Thymus (tissue), 14 donors: ENCODE results near the gene TRIM33. TPM values are rescaled to one million over a fixed set of nuclear protein-coding genes. Genes with fewer than 3 reads are reported as not detected.

Experiments used
- DNase-seq, 9 donors: peaks; one replicate each; pipeline ENCODE4 v3.0.0-alpha.2; 2013; ENCODE audit warnings: low spot score in 9 of 9, low read depth in 6 of 9, missing footprints in 1 of 9
- H3K27ac ChIP-seq, 2 donors: one replicate each; pipeline ENCODE4 v1.5.1; 2013; ENCODE audit warnings: control low read depth in 1 of 2, low read depth in 1 of 2, low read length in 1 of 2, mild to moderate bottlenecking in 1 of 2, moderate library complexity in 1 of 2
- H3K27me3 ChIP-seq, 2 donors: one replicate each; pipeline ENCODE4 v1.5.1; 2013; ENCODE audit warnings: low read length in 1 of 2; ENCODE audit not compliant: control insufficient read depth in 2 of 2, insufficient read depth in 1 of 2
- H3K36me3 ChIP-seq, 2 donors: one replicate each; pipeline ENCODE4 v1.5.1; 2013; ENCODE audit warnings: low read length in 1 of 2, mild to moderate bottlenecking in 1 of 2, moderate library complexity in 1 of 2; ENCODE audit not compliant: control insufficient read depth in 2 of 2, insufficient read depth in 2 of 2
- H3K4me1 ChIP-seq, 2 donors: one replicate each; pipeline ENCODE4 v1.5.1; 2013; ENCODE audit warnings: low read length in 2 of 2; ENCODE audit not compliant: control insufficient read depth in 2 of 2, insufficient read depth in 2 of 2
- H3K4me3 ChIP-seq, 2 donors: one replicate each; pipeline ENCODE4 v1.5.1; 2013; ENCODE audit warnings: low read length in 2 of 2, control low read depth in 1 of 2, mild to moderate bottlenecking in 1 of 2
- H3K9me3 ChIP-seq, 2 donors: one replicate each; pipeline ENCODE4 v1.5.1; 2013; ENCODE audit warnings: low read length in 1 of 2, mild to moderate bottlenecking in 1 of 2; ENCODE audit not compliant: control insufficient read depth in 2 of 2, insufficient read depth in 1 of 2
- WGBS: extraction: QIAGEN DNeasy Blood & Tissue Kit; methylation state at CpG from one replicate; pipeline ENCODE4 v1.1.7; 2013; 5-methylcytosine and 5-hydroxymethylcytosine counted together
- long read RNA-seq, 10 donors: transcript quantifications; one replicate each; lab custom pipeline, GENCODE V29; 2026
- polyA plus RNA-seq: library from polyadenylated mRNA; stranded (reverse); fragments of 200-250 nt; gene quantifications from one replicate; pipeline ENCODE4 v1.2.3, GENCODE V29; 2013
- total RNA-seq: library from RNA; stranded (reverse); fragments of 120-200 nt; gene quantifications from one replicate; pipeline ENCODE4 v1.2.4, GENCODE V29; 2013
- donor health status: healthy.

TRIM33 gene
- total RNA-seq = 31.0 TPM
- polyA plus RNA-seq = 20.1 TPM
- long read RNA-seq, donor 1 = 0 reads
- long read RNA-seq, donor 2, partial matches to known transcripts = 7 of 10 reads
- long read RNA-seq, donor 2, other reads (novel, unspliced or antisense) = 0 of 10 reads
- long read RNA-seq, donor 3 = 0 reads
- long read RNA-seq, donor 4, partial matches to known transcripts = 0 of 1 reads
- long read RNA-seq, donor 4, other reads (novel, unspliced or antisense) = 0 of 1 reads
- long read RNA-seq, donor 5 = 0 reads
- long read RNA-seq, donor 6, full-length matches to known transcripts = 1 of 1 reads
- long read RNA-seq, donor 6, partial matches to known transcripts = 0 of 1 reads
- long read RNA-seq, donor 6, other reads (novel, unspliced or antisense) = 0 of 1 reads
- long read RNA-seq, donor 7, partial matches to known transcripts = 0 of 1 reads
- long read RNA-seq, donor 7, other reads (novel, unspliced or antisense) = 0 of 1 reads
- long read RNA-seq, donor 8, full-length matches to known transcripts = 1 of 1 reads
- long read RNA-seq, donor 8, partial matches to known transcripts = 0 of 1 reads
- long read RNA-seq, donor 8, other reads (novel, unspliced or antisense) = 0 of 1 reads
- long read RNA-seq, donor 9, partial matches to known transcripts = 0 of 1 reads
- long read RNA-seq, donor 9, other reads (novel, unspliced or antisense) = 0 of 1 reads
- long read RNA-seq, donor 10 = 0 reads

GRCh38 chr1:114511032-114511785 lies at the start of gene TRIM33:
Gene TRIM33 (minus strand): TSS chr1:114511203. CDS start chr1:114511076, 127 bp downstream.
- Histone ChIP-seq H3K36me3 (peaks cover 4 to 7% of the 10 kb centered on the region in 2 donors), H3K4me3 (peak within 1 kb of the TSS; percentile 81 to 87), H3K4me1 (peaks cover 12 to 21% of the 10 kb centered on the region in 2 donors), H3K9me3 (no peaks in the 10 kb centered on the region), H3K27ac (peak within 1 kb of the TSS; percentile 87 to 96), H3K27me3 (no peaks in the 10 kb centered on the region)
- DNase-seq = peak; percentile 87 to 98 (median 96)
- WGBS = under 1% methylated on average over 90 of the region's 90 CpGs

GRCh38 chr1:114559356-114559755 lies 48.4 kb upstream of the TRIM33 start:
- no peaks in the 10 kb centered on the region for H3K4me1 ChIP-seq
- 75% methylated on average over 3 of the region's 3 CpGs for WGBS

GRCh38 chr1:114558544-114558943 lies 47.5 kb upstream of the TRIM33 start:
- no peak overlapping the region for H3K4me3 ChIP-seq
- no peak overlapping the region for H3K27ac ChIP-seq
- no peaks in the 10 kb centered on the region for H3K4me1 ChIP-seq
- 98% methylated on average over 1 of the region's 1 CpG for WGBS
- H3K36me3 ChIP-seq = no peaks in the 10 kb centered on the region
- H3K27me3 ChIP-seq = no peaks in the 10 kb centered on the region
- H3K9me3 ChIP-seq = no peaks in the 10 kb centered on the region
- DNase-seq = peak in 1 of 9 donors; percentile 8

More at GRCh38 chr1:114559356-114559755, 48.4 kb upstream of the TRIM33 start:
- no peak overlapping the region for H3K27ac ChIP-seq
- no peaks in the 10 kb centered on the region for H3K9me3 ChIP-seq
- no peaks in the 10 kb centered on the region for H3K27me3 ChIP-seq
- no peak for DNase-seq
- H3K36me3 ChIP-seq = no peaks in the 10 kb centered on the region
- H3K4me3 ChIP-seq = no peak overlapping the region

GRCh38 chr1:114554577-114554976 lies 43.6 kb upstream of the TRIM33 start:
- no peak overlapping the region for H3K4me3 ChIP-seq
- no peak for DNase-seq
- no peaks in the 10 kb centered on the region for H3K36me3 ChIP-seq
- H3K4me1 ChIP-seq = no peaks in the 10 kb centered on the region
- no peak overlapping the region for H3K27ac ChIP-seq
- H3K27me3 ChIP-seq = no peaks in the 10 kb centered on the region
- WGBS = 97% methylated on average over 2 of the region's 2 CpGs
- H3K9me3 ChIP-seq = no peaks in the 10 kb centered on the region

GRCh38 chr1:114552106-114552639 lies 41.2 kb upstream of the TRIM33 start:
- Histone ChIP-seq H3K27me3 (no peaks in the 10 kb centered on the region), H3K9me3 (no peaks in the 10 kb centered on the region), H3K4me3 (no peak overlapping the region), H3K4me1 (no peaks in the 10 kb centered on the region), H3K27ac (no peak overlapping the region), H3K36me3 (no peaks in the 10 kb centered on the region)
- DNase-seq = no peak
- WGBS = 98% methylated on average over 7 of the region's 7 CpGs

- H3K36me3 ChIP-seq = no peaks in the 10 kb centered on the region
- no peaks in the 10 kb centered on the region for H3K9me3 ChIP-seq
- DNase-seq = no peak
- WGBS = 99% methylated on average over 4 of the region's 4 CpGs
- no peaks in the 10 kb centered on the region for H3K4me1 ChIP-seq
- no peak overlapping the region for H3K4me3 ChIP-seq
- H3K27me3 ChIP-seq = no peaks in the 10 kb centered on the region
- no peak overlapping the region for H3K27ac ChIP-seq
Measured at GRCh38 chr1:114551400-114551799, 40.4 kb upstream of the TRIM33 start.

- H3K36me3 ChIP-seq = no peaks in the 10 kb centered on the region
- WGBS = over 99% methylated on average over 2 of the region's 2 CpGs
Measured at GRCh38 chr1:114550336-114550735, 39.3 kb upstream of the TRIM33 start.

GRCh38 chr1:114549137-114549536 lies 38.1 kb upstream of the TRIM33 start:
- WGBS = 88% methylated on average over 4 of the region's 4 CpGs
- no peaks in the 10 kb centered on the region for H3K4me1 ChIP-seq
- no peaks in the 10 kb centered on the region for H3K27me3 ChIP-seq
- no peak overlapping the region for H3K27ac ChIP-seq
- H3K4me3 ChIP-seq = no peak overlapping the region
- DNase-seq = no peak
- H3K36me3 ChIP-seq = no peaks in the 10 kb centered on the region
- H3K9me3 ChIP-seq = no peaks in the 10 kb centered on the region

More at GRCh38 chr1:114550336-114550735, 39.3 kb upstream of the TRIM33 start:
- DNase-seq = no peak
- Histone ChIP-seq H3K4me3 (no peak overlapping the region), H3K27me3 (no peaks in the 10 kb centered on the region), H3K4me1 (no peaks in the 10 kb centered on the region), H3K9me3 (no peaks in the 10 kb centered on the region), H3K27ac (no peak overlapping the region)
